OCI-M2 (cell line): ENCODE measurements around the gene NPEPL1.

Source experiments
- DNase-seq: peaks from one replicate; lab custom pipeline; 2025; ENCODE audit not compliant: unreplicated experiment; lab: John Stamatoyannopoulos, UW

The NPEPL1 gene

GRCh38 chr20:58682656-58683531 is 9.7 kb upstream of the NPEPL1 start:
- DNase-seq, result no peak

- DNase-seq, result no peak
Measured at GRCh38 chr20:58684291-58684690, 8.3 kb upstream of the NPEPL1 start.

GRCh38 chr20:58685988-58686387 is 6.6 kb upstream of the NPEPL1 start:
- no peak for DNase-seq

- DNase-seq, result no peak
Measured at GRCh38 chr20:58688414-58688813, 4.2 kb upstream of the NPEPL1 start.

GRCh38 chr20:58688840-58689239 is 3.8 kb upstream of the NPEPL1 start:
- DNase-seq, result no peak

- DNase-seq, result no peak
Measured at GRCh38 chr20:58690396-58691135, 2.0 kb upstream of the NPEPL1 start.

- DNase-seq, result no peak
Measured at GRCh38 chr20:58691773-58692578, 624 bp upstream of the NPEPL1 start.

GRCh38 chr20:58693226-58694006 is 816 bp downstream of the NPEPL1 start:
- DNase-seq, result no peak

GRCh38 chr20:58694241-58695083 is 1.9 kb downstream of the NPEPL1 start:
- no peak for DNase-seq

GRCh38 chr20:58695084-58695722 is 2.6 kb downstream of the NPEPL1 start:
- no peak for DNase-seq

GRCh38 chr20:58695895-58696375 is 3.3 kb downstream of the NPEPL1 start:
- no peak for DNase-seq

GRCh38 chr20:58696411-58696961 is 3.9 kb downstream of the NPEPL1 start:
- DNase-seq, result no peak

GRCh38 chr20:58697201-58697866 is 4.7 kb downstream of the NPEPL1 start:
- DNase-seq, result no peak

- no peak for DNase-seq
Measured at GRCh38 chr20:58697867-58698703, 5.5 kb downstream of the NPEPL1 start.

GRCh38 chr20:58698741-58699622 is 6.4 kb downstream of the NPEPL1 start:
- no peak for DNase-seq

- DNase-seq, result no peak
Measured at GRCh38 chr20:58699623-58700107, 7.1 kb downstream of the NPEPL1 start.
